ENCODE results near the gene FBH1.

GRCh38 chr10:5889624-5890451, at the start of gene FBH1, which contains the start of gene ANKRD16:
- TF ChIP-seq, protein P1, sequence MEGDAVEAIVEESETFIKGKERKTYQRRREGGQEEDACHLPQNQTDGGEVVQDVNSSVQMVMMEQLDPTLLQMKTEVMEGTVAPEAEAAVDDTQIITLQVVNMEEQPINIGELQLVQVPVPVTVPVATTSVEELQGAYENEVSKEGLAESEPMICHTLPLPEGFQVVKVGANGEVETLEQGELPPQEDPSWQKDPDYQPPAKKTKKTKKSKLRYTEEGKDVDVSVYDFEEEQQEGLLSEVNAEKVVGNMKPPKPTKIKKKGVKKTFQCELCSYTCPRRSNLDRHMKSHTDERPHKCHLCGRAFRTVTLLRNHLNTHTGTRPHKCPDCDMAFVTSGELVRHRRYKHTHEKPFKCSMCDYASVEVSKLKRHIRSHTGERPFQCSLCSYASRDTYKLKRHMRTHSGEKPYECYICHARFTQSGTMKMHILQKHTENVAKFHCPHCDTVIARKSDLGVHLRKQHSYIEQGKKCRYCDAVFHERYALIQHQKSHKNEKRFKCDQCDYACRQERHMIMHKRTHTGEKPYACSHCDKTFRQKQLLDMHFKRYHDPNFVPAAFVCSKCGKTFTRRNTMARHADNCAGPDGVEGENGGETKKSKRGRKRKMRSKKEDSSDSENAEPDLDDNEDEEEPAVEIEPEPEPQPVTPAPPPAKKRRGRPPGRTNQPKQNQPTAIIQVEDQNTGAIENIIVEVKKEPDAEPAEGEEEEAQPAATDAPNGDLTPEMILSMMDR (IDR thresholded peaks at IDR 0.05; ENCODE audit: low read depth, low read length, missing input control): no peak
- TF ChIP-seq ATF3 (IDR thresholded peaks at IDR 0.05): no peak
- TF ChIP-seq YY1 (IDR thresholded peaks at IDR 0.05): peak; percentile 20
